Measurements from ENCODE around the gene SEC22B. TPM values are rescaled to one million over a fixed set of nuclear protein-coding genes. Genes with fewer than 3 reads are reported as not detected.
"Not testable (repeated sequence)": the region's sequence is repeated elsewhere in the genome, so short reads cannot be mapped to it uniquely, and the experiment has no call there.

Gene SEC22B
- total RNA-seq = 24.5 and 27.5 TPM in 2 replicates

- Mint-ChIP-seq H3K27me3 (peaks cover 5% of the 10 kb centered on the region), H3K4me3 (peak within 1 kb of the TSS; percentile 97), H3K27ac (peak within 1 kb of the TSS; percentile 94), H3K36me3 (ENCODE audit: low read depth) (peaks cover 10% of the 10 kb centered on the region), H3K4me1 (peaks cover 12% of the 10 kb centered on the region), H3K9me3 (no peaks in the 10 kb centered on the region)
- intact Hi-C loops (cut with micrococcal nuclease) = loop anchor here (10.0 kb wide), 1 partner anchor 1031 kb away; the partner anchor contains the start of gene WARS2
- CTCF ChIA-PET = interaction anchor here (1.2 to 1.5 kb wide), 2 partner anchors 208 to 228 kb away, joined by 4 to 5 read pairs; no protein-coding TSS in a partner anchor
- POLR2A ChIA-PET = interaction anchor here (0.6 to 1.0 kb wide), 4 partner anchors 178 to 1036 kb away, joined by 3 to 6 read pairs (median 3); partner anchors contain the start of gene WARS2
- ATAC-seq (ENCODE audit: low read depth) (peak; percentile 99), DNase-seq (peak; percentile 74)
- TF ChIP-seq, protein P1, sequence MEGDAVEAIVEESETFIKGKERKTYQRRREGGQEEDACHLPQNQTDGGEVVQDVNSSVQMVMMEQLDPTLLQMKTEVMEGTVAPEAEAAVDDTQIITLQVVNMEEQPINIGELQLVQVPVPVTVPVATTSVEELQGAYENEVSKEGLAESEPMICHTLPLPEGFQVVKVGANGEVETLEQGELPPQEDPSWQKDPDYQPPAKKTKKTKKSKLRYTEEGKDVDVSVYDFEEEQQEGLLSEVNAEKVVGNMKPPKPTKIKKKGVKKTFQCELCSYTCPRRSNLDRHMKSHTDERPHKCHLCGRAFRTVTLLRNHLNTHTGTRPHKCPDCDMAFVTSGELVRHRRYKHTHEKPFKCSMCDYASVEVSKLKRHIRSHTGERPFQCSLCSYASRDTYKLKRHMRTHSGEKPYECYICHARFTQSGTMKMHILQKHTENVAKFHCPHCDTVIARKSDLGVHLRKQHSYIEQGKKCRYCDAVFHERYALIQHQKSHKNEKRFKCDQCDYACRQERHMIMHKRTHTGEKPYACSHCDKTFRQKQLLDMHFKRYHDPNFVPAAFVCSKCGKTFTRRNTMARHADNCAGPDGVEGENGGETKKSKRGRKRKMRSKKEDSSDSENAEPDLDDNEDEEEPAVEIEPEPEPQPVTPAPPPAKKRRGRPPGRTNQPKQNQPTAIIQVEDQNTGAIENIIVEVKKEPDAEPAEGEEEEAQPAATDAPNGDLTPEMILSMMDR (IDR thresholded peaks at IDR 0.05) = no peak
Observed at GRCh38 chr1:120176092-120176855, at the start of gene SEC22B. Gene SEC22B (minus strand): TSS chr1:120176520. CDS start chr1:120176381, 139 bp downstream.

DNA sequence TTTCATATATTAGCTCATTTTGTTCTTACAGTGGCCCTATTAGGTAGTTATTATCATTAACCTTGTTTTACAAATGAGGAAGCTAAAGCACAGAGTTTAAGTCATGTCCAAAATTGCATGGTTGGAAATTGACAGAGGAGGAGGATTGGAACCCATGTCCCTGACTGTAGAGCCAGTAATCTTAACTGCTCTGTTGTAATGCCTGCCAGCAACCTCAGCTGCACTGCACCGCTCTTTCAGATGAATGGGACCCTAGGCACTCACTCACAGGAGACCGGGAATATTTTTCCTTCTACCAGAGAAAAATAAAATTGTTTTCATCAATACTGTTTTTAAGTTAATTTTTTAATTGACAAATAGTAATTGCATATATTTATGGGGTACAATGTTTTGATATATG is 41.6 kb upstream of the SEC22B start:
- H3K9me3 Mint-ChIP-seq, CTCF ChIA-PET, H3K27ac Mint-ChIP-seq: not testable (repeated sequence)

DNA sequence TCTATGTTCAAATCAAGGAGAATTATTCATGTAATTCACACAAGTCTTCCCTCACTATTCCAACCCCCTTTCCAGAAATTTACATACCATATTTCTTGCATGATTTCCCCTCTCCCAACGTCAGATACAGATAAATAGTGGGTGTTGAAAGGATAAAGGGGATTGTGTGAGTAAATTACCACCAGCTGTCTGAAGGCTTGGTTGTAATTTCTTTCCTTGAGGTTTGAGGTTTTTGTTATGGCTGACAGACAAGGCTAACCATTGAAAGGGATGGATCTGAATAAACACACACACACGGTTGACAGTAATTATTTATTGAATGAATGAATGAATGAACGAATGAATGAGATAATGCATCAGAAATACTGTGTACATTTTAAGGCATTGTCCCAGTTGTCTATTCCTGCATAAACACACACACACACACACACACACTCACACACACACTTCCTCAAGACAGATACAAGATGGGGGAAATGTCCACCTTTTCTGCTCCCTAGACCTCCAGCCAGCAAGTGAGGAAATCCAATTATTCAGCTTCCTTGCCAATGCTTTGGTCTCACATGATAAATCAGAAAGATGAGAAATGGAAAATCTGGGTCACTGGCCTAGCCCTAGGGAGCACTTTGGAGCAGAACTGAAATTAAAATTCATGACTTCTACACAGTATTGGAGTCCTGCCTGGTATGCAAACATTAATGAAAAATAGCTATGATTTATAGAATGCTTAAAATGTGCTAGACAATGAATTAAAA is 41.0 kb upstream of the SEC22B start:
- CTCF ChIA-PET; POLR2A ChIA-PET; H3K4me1 Mint-ChIP-seq; H3K36me3 Mint-ChIP-seq (ENCODE audit: low read depth); DNase-seq; ATAC-seq (ENCODE audit: low read depth); intact Hi-C loops (cut with micrococcal nuclease); H3K4me3 Mint-ChIP-seq; H3K9me3 Mint-ChIP-seq; H3K27ac Mint-ChIP-seq; H3K27me3 Mint-ChIP-seq: not testable (repeated sequence)

More for the DNA sequence above, 41.6 kb upstream of the SEC22B start:
- intact Hi-C loops (cut with micrococcal nuclease); H3K27me3 Mint-ChIP-seq; H3K4me1 Mint-ChIP-seq; H3K36me3 Mint-ChIP-seq (ENCODE audit: low read depth); POLR2A ChIA-PET; H3K4me3 Mint-ChIP-seq; ATAC-seq (ENCODE audit: low read depth); DNase-seq: not testable (repeated sequence)

- peak; percentile 73 for ATAC-seq (ENCODE audit: low read depth)
- H3K4me1 Mint-ChIP-seq; H3K36me3 Mint-ChIP-seq (ENCODE audit: low read depth); H3K27ac Mint-ChIP-seq; POLR2A ChIA-PET; CTCF ChIA-PET; intact Hi-C loops (cut with micrococcal nuclease); DNase-seq; H3K4me3 Mint-ChIP-seq; H3K27me3 Mint-ChIP-seq; H3K9me3 Mint-ChIP-seq: not testable (repeated sequence)
Observed at GRCh38 chr1:120213606-120214005, 37.3 kb upstream of the SEC22B start.

DNA sequence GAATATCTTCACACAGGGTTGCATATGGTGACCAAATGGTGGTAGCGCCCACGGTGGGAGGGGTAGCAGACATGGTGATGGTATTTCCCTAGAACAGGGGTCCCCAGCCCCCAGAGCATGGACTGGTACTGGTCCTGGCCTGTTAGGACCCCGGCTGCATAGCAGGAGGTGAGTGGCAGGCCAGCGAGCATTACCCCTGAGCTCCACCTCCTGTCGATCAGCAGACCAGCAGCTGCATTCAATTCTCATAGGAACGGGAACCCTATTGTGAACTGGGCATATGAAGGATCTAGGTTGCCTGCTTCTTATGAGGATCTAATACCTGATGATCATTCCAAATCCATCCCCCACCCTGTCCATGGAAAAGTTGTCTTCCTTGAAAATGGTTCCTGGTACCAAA is 34.4 kb upstream of the SEC22B start:
- H3K4me1 Mint-ChIP-seq; H3K4me3 Mint-ChIP-seq; ATAC-seq (ENCODE audit: low read depth); DNase-seq; H3K27ac Mint-ChIP-seq; H3K9me3 Mint-ChIP-seq; POLR2A ChIA-PET; CTCF ChIA-PET; H3K36me3 Mint-ChIP-seq (ENCODE audit: low read depth); intact Hi-C loops (cut with micrococcal nuclease); H3K27me3 Mint-ChIP-seq: not testable (repeated sequence)

- H3K9me3 Mint-ChIP-seq; H3K4me3 Mint-ChIP-seq; intact Hi-C loops (cut with micrococcal nuclease); CTCF ChIA-PET; ATAC-seq (ENCODE audit: low read depth); H3K27me3 Mint-ChIP-seq; H3K36me3 Mint-ChIP-seq (ENCODE audit: low read depth); DNase-seq; H3K4me1 Mint-ChIP-seq; H3K27ac Mint-ChIP-seq; POLR2A ChIA-PET: not testable (repeated sequence)
Observed at GRCh38 chr1:120196863-120197775, 20.8 kb upstream of the SEC22B start.

DNA sequence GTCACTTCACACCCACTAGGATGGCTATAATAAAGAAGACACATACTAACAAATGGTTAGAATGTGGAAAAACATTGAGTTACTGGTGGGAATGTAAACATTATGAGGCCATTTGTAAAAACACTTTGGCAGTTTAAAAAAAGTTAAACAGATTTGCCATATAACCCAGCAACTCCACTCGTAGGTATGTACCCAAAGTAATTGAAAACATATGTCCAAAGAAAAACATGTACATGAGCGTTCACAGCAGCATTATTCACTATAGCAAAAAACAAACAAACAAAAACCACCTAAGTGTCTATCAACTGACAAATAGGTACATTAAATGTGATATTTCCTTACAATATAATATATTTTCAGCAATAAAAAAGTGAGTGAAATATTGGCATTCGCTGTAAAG is 12.3 kb upstream of the SEC22B start:
- CTCF ChIA-PET; ATAC-seq (ENCODE audit: low read depth): not testable (repeated sequence)

GRCh38 chr1:120182176-120182707 is 5.9 kb upstream of the SEC22B start:
- H3K9me3 Mint-ChIP-seq; H3K27ac Mint-ChIP-seq; H3K4me1 Mint-ChIP-seq; DNase-seq; CTCF ChIA-PET; H3K4me3 Mint-ChIP-seq; H3K36me3 Mint-ChIP-seq (ENCODE audit: low read depth); ATAC-seq (ENCODE audit: low read depth); intact Hi-C loops (cut with micrococcal nuclease); POLR2A ChIA-PET; H3K27me3 Mint-ChIP-seq: not testable (repeated sequence)

More for the DNA sequence above, 12.3 kb upstream of the SEC22B start:
- H3K36me3 Mint-ChIP-seq (ENCODE audit: low read depth); intact Hi-C loops (cut with micrococcal nuclease); H3K27me3 Mint-ChIP-seq; DNase-seq; H3K4me1 Mint-ChIP-seq; H3K4me3 Mint-ChIP-seq; POLR2A ChIA-PET; H3K27ac Mint-ChIP-seq; H3K9me3 Mint-ChIP-seq: not testable (repeated sequence)

- ChIA-PET POLR2A (interaction anchor here (0.6 kb wide), 1 partner anchor 233 kb away, joined by 3 read pairs; no protein-coding TSS in a partner anchor), CTCF (interaction anchor here (1.0 kb wide), 1 partner anchor 231 kb away, joined by 3 read pairs; no protein-coding TSS in a partner anchor)
- intact Hi-C loops (cut with micrococcal nuclease) = loop anchor here (10.0 kb wide), 1 partner anchor 1035 kb away; the partner anchor contains the start of gene WARS2
- ATAC-seq (ENCODE audit: low read depth); H3K36me3 Mint-ChIP-seq (ENCODE audit: low read depth); H3K9me3 Mint-ChIP-seq; H3K27me3 Mint-ChIP-seq: not testable (repeated sequence)
- peaks cover 12% of the 10 kb centered on the region for H3K4me1 Mint-ChIP-seq
- H3K4me3 Mint-ChIP-seq = peak overlapping the region; percentile 62
- peak; percentile 14 for DNase-seq
- peak overlapping the region; percentile 24 for H3K27ac Mint-ChIP-seq
Observed at GRCh38 chr1:120179811-120180690, 3.7 kb upstream of the SEC22B start.

All from activated B cell treated with CpG ODN at 0.5 μM for 24 hours (primary cell).